Middle frontal gyrus (tissue), 1 donor: ENCODE measurements around the gene MARCHF11.

Experiments
- DNase-seq: peaks from one replicate; pipeline ENCODE4 v3.0.0-alpha.2; 2015; ENCODE audit warnings: low spot score; ENCODE audit errors: extremely low spot score

MARCHF11 gene, protein sequence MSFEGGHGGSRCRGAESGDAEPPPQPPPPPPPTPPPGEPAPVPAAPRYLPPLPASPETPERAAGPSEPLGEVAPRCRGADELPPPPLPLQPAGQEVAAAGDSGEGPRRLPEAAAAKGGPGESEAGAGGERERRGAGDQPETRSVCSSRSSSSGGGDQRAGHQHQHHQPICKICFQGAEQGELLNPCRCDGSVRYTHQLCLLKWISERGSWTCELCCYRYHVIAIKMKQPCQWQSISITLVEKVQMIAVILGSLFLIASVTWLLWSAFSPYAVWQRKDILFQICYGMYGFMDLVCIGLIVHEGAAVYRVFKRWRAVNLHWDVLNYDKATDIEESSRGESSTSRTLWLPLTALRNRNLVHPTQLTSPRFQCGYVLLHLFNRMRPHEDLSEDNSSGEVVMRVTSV

DNA sequence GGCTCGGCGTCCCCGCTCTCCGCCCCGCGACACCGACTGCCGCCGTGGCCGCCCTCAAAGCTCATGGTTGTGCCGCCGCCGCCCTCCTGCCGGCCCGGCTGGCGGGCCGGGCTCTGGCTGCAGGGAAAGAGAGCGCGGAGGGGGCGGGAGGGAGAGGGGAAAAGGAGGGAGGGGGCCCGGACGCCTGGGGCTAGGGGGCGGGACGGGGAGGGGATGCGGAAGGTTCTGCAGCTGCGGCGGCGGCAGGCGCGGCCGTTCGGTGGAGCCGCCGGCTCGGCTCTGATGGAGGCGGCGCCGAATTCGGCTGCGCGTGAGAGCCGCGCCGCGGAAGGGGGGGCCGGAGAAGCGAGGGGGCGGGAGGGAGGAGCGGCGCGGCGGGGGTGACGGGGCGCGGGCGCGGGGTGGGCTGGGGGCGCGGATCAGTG is at the start of gene MARCHF11:
TSS of gene MARCHF11 (minus strand) at position 281 of the 425 bp plus-strand sequence. CDS start at position 65, 216 bp downstream.
- DNase-seq, result no peak

DNA sequence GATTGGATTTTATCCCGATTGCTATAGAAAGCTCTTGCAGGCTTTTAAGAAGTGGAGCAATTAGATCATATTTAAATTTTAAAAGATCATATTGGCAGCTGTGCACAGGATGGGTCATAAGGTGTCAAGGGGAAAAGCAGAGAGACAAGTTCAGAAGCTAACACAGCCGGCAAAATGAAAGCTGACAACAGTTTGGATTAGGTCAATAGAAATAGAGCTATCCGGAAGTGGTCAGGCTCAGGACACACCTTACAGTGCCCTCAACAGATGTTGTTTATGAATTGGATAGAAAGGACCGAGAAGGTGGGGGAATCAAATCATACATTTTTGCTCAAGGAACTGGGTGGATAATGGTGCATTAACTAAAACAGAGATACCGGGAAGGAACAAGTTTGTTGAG is 46.3 kb upstream of the MARCHF11 start:
- no peak for DNase-seq

DNA sequence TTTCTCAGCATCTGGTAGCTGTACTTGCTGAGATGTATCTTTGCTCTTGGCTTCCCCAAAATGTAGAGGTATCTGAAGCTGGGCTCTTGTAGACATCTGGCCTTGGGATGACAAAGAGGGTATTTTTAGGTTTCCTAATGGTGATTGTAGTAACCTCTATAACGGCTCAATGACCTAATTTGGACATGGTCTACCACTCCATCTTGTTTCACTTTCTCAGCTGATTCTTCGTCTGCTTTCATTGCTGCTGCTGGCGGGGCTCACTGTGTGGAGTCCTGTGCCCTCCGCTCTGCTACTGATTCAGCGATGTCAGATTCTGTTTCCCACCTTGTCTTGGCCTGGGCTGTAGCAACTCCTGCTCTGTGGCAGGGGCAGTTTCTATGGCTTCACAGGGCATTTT is 12.7 kb upstream of the MARCHF11 start:
- no peak for DNase-seq

DNA sequence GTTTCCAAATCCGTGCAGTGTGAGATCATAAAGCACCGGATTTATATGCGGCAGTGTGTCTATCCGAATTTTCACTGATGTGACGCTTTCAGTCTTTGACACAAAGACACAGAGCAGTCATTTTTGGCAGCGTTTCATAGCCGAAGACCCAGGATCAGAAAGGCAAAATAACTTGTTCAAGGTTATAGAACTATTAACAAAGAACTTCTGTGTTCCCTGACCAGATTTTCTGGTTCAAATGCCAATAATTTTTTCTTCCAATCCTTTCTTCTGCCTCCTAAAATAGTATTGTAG is 1.1 kb upstream of the MARCHF11 start:
- DNase-seq, result no peak

DNA sequence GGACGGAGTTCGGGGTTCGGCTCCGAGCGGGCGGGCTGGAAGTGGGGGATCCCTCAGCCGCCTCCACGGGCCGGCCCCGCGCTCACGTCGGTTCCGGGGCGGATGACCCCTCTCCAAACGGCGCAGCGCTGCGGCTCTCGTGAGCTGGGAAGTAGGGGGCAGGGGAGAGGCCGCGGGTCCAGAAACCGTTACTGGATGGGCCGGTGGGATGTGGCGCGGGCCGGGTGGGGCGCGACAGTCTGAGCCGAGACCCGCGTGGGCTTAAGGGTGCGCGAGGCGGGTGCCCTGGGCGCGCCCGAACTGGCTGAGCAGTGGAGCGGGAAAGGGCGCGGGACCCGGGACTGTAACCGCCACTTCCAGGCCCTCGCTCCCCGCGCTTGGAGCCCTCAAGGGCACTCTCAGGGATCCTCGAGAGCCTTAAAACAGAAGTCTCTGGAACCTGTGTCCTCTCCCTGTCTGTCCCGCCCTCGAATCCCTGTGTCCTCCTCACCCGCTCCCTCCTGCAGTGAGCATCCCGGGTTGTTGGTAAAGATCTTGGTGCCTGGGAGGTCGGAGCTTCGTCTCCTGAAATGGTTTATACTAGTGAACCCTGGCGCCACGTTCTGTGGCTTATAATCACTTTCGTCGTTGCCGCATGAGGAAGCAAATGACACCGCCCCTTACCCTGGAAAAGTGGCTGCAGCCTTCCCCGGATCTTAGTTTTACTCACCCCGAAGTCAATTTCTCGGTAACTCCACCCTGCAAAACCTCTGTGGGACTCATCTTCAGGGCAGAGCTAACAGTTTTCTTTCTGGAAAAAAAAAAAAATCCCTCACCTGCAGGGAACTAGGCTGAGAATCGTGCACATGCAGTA is 571 bp upstream of the MARCHF11 start:
- DNase-seq, result no peak

DNA sequence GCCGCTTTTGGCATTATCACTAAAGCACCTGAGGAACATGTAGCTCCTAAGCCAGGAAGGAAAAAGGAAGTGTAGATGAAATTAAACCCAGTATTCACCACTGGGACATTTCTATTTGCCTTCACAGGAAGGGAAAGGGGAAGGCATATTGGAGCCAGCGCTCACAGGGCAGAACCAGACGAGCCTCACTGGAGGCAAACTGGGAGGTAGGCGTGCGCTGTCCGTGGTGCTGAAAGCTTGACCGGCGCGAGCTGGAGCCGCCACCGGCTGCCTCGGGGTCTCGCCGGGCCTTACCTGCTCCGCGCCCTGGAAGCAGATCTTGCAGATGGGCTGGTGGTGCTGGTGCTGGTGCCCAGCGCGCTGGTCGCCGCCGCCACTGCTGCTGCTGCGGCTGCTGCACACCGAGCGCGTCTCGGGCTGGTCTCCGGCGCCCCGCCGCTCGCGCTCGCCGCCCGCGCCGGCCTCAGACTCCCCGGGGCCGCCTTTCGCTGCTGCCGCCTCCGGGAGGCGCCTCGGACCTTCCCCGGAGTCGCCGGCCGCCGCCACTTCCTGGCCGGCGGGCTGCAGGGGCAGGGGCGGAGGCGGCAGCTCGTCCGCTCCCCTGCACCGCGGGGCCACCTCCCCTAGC is 732 bp downstream of the MARCHF11 start:
- DNase-seq, result no peak

DNA sequence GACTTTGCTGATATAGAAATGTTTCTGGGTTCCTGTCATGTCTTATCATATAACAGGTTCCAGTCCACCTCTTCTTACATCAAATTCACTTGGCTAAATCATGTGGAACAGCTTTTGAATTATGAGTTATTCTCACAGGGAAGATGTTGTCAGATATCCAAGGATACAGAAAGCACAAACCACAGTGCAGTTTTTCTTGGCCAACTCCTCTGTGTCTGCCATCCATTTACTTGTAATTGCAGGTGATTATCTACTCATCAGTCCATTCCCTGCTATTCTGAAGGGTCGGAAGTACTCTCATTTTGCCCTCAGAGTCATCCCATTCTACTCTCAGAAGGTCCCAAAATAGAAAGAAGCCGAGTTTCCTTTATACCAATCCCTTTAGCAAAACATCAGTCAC is 10.0 kb downstream of the MARCHF11 start:
- DNase-seq, result no peak

DNA sequence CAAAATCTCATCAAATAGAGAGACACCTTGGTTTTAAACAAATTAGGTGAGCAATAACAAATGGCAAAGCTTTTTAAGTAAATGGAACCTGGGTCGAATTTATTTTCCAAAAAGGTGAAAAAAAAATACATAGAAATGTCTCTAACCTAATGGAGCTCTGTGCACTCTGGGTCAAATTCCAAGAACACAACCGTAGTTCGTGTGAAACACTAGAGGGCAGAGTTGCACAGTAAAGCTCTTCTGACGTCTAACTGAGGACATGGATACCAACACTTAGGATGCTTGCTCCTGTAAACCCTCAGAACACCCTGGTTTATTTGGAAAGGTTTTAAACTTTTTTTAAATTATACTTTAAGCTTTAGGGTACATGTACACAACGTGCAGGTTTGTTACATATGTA is 18.9 kb downstream of the MARCHF11 start:
- DNase-seq, result no peak

DNA sequence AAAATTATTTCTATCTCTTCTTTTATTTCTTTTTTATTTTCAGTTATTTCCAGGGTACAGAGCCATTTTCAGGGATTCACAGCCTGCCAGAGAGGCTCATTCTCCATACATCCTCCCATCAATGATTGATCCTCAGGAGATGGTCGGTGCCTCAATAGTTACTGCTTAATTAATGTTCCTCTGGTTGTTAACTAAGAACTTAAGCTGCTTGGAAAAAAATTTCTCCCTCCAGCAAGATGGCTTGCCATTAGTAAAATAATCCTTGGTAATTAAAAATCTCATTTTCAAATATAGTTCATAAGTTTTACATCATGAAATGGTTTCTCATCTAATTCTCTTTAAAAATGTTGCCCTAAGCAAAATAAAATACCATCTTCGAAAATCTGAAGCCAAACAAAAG is 20.0 kb downstream of the MARCHF11 start:
- DNase-seq, result no peak

DNA sequence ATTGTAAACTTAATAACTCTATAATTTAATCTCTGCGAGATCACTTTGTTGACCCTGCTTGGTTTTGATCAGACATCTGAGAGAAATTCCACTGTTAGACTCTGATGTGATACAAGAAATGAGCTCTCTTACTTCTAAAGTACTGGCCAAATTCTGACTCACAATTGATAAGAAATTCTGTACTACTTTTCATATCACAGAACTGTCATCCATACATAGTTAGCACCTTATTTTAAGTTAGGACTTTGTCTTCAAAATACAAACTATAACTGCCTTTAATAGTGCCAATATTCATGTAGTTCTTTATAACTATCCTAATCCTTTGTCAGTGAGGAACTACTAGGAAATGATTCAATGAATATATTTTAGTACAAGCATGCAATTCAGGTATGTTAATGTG is 23.4 kb downstream of the MARCHF11 start:
- DNase-seq, result no peak

DNA sequence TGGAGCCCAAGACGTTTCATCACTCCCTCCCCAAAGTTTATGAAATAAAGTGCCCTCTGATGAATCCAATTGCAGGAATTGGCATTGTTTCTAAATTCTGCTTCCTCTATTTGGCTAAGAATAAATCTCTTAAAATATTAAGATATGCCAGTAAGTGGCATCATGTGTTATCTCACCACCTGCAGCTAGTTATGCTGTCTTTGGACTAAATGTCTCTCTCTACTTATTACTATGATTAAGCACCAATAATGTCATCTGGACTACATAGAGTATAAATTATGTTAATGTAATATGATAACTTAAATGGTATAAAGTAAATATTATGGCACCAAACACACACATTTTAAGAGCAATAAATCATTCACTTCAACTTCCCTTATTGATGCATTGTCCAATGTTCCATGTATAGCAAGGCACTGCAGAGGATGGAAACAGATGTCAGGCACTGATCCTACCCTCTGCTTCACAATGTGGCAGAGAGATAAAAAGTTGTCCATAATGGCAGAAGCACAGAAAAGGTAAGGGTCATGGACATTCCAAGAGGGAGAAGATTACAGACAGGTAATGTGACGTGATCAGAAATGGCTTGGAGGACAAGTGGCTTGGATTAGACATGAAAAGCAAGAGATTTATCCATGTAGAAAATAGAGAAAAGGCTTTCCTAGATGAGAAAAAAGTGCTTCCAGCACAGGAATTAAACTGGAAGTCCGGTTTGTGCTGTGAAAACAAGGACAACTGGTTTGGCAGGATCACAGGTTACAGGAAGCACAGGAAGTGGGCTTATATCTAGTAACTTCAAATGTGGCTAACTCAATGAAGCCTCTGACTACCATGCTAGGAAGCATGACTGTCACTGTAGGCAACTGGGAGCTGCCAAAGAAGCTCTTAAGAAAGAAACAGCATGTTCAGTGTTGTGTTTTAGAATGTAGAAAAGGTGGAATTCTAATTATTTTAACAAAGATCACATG is 26.7 kb downstream of the MARCHF11 start:
- DNase-seq, result no peak

DNA sequence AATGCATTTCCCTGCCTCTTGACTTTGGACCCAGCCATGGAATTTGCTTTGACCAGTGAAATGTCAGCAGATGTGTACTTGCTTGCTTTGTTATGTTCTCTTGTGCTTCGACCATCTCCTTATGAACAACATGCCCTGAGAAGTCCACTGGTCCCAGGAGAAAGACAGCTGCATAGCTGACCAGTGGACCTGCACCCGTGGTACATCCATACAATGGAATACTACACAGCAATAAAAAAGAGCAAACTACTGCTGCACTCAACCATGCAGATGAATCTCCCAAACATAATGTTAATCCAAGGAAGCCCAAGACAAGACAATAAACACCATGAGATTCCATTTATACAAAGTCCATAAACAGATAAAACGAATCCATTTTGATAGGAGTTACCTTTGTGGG is 30.0 kb downstream of the MARCHF11 start:
- DNase-seq, result no peak

DNA sequence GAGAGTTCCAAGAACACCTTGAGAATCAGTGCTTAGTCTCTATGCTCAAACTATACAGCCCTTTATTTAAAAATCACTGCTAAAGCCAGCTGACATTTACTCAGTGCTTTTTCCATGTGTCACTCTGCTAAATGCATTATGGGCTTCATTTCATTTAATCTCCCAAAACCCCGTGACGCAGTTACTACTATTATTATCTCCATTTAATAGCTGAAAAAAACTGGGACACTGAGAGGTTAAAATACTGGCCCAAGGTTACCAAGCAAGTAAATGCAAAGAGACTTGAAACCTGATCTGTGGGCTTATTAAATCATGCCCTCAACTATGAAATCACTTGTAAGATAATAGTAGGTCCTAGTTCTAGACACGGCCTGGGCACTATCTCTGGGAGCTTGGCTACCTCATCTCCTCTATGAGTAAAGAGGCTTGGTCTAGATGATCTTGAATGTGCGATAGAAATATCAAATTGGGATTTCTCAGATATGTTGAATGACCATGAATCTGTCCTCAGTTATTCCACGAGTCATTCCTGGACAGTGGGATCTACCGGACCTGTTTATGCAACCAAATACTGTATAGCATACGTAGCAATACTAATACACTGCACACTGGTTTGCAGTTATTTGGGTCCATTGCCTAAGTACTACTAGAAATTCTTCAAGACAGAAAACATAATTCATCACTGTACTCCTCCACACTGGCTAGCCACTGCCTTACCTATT is 32.3 kb downstream of the MARCHF11 start:
- no peak for DNase-seq

DNA sequence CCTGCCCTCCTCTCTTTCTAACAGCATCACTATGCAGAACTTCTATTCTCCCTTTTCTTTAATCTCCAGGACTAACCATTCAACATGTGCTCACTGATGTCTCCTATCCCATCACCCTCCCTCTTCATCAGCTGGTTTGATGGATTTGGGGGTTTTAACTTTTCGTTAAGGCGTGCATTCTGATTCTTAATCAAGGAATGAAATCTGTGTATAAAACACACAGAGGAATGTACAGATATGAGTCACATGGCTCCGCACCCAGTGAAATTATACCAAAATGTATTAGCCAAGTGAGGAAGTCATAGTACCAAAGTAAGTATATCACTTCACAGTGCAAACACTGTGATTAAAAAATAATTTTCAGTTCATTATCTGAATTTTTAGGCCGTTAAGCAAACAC is 35.2 kb downstream of the MARCHF11 start:
- DNase-seq, result no peak

DNA sequence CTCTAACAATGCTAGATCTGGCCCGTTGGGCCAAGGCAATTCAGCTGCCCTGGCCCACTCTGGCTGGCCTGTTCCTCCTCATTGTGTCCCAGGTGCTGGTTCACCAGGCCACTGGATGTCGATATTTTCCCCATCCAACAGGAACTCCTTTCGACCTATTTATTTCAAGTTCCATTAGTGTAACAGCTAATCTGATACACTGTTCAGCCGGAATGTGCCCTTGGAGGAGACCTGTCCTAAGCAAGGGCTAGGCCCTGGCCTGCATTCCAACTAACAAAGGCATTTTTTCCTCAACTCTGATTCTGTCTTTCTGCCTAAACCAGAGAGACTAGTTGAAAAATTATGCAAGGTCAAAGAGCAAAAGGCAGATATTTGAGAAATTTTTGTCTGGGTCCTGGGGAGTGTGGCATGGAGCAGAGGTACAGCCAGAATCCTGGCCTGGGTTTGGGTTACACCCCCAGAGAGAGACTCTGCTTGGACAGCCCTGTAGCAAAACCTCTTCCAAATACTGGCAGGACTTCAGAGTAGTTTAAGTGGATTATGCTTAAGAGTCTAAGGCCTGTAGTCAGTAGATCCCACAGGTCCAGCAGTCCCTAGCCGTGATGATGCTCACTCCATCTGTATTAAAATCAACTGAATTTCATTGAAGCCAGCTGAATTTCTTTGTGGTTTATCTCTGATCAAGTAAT is 36.1 kb downstream of the MARCHF11 start:
- no peak for DNase-seq

DNA sequence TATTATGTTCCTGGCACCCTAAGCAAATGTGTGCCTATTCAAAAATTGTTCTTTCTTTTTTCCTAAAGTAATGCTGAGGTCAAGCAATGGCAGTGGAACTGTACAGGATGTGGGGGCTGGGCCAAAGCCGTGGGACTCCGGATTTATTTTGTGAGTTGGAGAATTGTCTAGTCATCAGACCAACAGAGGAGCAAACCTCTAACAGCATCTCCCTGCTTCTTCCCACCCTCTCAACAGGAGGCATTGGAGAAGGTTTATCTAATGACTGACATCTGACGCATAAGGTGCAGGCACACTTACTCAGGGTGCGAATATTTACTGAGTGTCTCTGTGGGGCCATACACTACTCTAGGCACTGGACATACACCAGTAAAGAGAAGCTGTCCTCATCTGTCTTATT is 38.6 kb downstream of the MARCHF11 start:
- DNase-seq, result no peak

DNA sequence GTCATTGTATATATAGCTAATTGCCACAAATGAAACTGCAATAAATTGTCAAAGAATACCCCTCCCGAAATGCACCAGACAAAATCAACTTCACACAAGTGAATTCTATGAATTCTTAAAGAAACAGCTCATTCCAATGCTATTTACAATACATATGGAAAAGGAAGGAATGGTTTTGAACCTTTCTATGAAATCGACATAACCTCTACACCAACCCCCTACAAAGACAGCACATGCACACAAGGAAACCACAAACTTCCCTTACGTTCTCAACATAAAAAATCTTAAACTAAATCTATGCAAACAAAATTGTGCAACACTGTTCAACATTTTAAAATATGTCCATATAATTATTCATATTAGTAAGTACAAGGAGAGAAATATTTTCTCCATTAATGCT is 39.2 kb downstream of the MARCHF11 start:
- no peak for DNase-seq

DNA sequence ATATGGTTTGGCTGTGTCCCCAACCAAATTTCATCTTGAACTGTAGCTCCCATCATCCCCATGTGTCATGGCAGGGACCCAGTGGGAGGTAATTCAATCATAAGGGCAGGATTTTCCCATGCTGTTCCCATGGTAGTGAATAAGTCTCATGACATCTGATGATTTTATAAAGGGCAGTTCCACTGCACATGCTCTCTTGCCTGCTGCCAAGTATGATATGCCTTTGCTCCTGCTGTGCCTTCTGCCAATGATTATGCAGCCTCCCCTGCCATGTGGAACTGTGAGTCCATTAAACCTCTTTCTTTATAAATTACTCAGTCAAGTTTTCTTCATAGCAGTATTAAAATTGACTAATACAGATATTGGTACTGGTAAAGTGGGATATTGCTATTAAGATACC is 42.4 kb downstream of the MARCHF11 start:
- DNase-seq, result no peak

DNA sequence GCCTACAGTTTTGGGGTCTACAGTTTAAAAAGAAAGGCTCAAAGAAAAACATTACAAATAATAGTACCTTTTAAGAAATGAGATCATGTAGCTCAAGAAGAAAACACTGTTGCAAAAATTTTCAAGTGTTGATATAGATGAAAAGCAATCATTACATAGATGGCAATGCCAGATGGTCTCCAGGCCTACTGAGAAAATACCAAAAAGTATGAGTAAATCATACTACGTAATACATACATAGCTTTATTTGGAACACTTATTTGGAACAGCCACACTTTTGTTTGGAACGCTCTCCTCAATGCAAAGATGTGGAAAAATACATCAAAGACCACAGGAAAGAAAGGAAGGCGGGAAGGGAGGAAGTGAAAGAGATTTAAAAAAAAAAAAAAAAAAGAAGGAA is 44.1 kb downstream of the MARCHF11 start:
- no peak for DNase-seq

DNA sequence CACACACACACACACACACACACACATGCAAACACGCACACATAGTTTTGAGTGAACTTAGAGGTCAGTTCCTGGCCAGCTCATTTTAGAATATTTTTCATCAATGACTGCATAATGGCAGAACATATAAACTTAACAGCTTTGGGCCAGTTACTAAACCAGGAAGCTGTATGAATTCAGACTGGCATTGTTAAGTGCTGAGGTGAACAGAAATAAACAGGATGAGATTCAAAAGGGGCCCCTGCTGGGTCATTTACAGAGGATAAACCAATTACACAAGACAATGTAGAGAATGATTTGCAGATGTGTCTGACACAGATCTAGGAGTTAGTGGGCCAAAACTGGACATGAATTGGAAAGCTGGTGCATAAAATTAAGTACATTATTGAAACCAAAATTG is 44.6 kb downstream of the MARCHF11 start:
- DNase-seq, result no peak
